ENCODE results near the gene CEP83. TPM values are rescaled to one million over a fixed set of nuclear protein-coding genes. Genes with fewer than 3 reads are reported as not detected.

The CEP83 gene
- total RNA-seq, 2 donors from 2014 or later = 6.8 to 26.5 TPM

DNA sequence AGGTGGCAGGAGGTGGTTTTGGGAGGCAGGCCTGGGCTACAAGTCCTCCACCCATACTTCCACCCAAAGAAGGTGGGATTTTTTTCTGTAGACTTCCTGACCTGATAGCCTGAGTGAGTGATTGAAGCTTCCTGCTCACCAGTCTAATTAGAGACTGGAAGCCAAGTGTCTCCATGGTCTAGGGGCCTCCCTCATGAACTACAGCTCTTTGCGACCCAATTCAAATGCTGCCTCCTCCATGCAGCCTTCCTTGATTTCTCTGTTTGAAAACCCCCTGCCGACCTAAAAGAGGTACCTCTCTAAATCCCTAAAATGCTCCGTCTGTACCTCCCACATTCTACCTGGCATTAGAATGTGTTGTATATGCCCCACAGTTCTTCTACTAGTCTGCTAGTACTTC, 186.4 kb downstream of the CEP83 start:
- no peak for DNase-seq (ENCODE audit: low spot score)
- Histone ChIP-seq H3K36me3 (no peaks in the 10 kb centered on the region), H3K27me3 (replicated peaks; ENCODE audit: insufficient read depth) (no peaks in the 10 kb centered on the region), H3K9me3 (no peaks in the 10 kb centered on the region), H3K27ac (no peak overlapping the region), H3K4me3 (no peak overlapping the region), H3K4me1 (replicated peaks) (no peaks in the 10 kb centered on the region)
- intact Hi-C loops (cut with DNase I) = no loop called here
- 92% methylated on average over 3 of the region's 3 CpGs for WGBS
- no peak for TF ChIP-seq POLR2A (IDR thresholded peaks at IDR 0.05)
- TF ChIP-seq POLR2AphosphoS5 (IDR thresholded peaks at IDR 0.05) = no peak
- TF ChIP-seq, protein P1, sequence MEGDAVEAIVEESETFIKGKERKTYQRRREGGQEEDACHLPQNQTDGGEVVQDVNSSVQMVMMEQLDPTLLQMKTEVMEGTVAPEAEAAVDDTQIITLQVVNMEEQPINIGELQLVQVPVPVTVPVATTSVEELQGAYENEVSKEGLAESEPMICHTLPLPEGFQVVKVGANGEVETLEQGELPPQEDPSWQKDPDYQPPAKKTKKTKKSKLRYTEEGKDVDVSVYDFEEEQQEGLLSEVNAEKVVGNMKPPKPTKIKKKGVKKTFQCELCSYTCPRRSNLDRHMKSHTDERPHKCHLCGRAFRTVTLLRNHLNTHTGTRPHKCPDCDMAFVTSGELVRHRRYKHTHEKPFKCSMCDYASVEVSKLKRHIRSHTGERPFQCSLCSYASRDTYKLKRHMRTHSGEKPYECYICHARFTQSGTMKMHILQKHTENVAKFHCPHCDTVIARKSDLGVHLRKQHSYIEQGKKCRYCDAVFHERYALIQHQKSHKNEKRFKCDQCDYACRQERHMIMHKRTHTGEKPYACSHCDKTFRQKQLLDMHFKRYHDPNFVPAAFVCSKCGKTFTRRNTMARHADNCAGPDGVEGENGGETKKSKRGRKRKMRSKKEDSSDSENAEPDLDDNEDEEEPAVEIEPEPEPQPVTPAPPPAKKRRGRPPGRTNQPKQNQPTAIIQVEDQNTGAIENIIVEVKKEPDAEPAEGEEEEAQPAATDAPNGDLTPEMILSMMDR (IDR thresholded peaks at IDR 0.05) = no peak

- no peak for DNase-seq (ENCODE audit: low spot score)
- TF ChIP-seq POLR2AphosphoS5 (IDR thresholded peaks at IDR 0.05) (no peak), POLR2A (IDR thresholded peaks at IDR 0.05) (no peak)
- TF ChIP-seq, protein P1 (IDR thresholded peaks at IDR 0.05) = no peak
- H3K9me3 ChIP-seq = no peaks in the 10 kb centered on the region
- 96% methylated on average over 5 of the region's 5 CpGs for WGBS
- H3K4me3 ChIP-seq = no peak overlapping the region
- H3K36me3 ChIP-seq = no peaks in the 10 kb centered on the region
- no peaks in the 10 kb centered on the region for H3K4me1 ChIP-seq (replicated peaks)
- no peaks in the 10 kb centered on the region for H3K27me3 ChIP-seq (replicated peaks; ENCODE audit: insufficient read depth)
- H3K27ac ChIP-seq = no peak overlapping the region
- intact Hi-C loops (cut with DNase I) = no loop called here
Measured at GRCh38 chr12:94272280-94272679, 187.4 kb downstream of the CEP83 start.

DNA sequence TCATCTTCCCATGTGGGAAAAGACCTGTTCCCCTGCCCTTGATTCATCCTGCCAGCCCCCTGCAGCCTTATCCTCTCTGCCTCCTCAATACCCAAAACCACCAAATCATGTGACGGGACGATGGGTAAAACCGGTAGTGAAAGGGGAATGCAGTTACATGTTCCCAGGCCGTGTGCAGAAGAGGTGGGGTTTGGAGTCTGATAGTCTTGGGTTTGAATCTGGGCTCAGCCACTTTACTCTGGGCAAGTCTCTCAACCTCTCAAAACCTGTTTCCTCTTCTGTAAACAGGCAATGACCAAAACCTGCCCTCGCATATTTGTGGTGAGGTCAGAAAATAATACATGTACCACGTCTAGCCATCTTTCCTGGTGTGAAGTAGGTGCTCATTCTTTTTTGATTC, 188.3 kb downstream of the CEP83 start:
- Histone ChIP-seq H3K27me3 (replicated peaks; ENCODE audit: insufficient read depth) (no peaks in the 10 kb centered on the region), H3K27ac (no peak overlapping the region), H3K36me3 (no peaks in the 10 kb centered on the region), H3K9me3 (no peaks in the 10 kb centered on the region), H3K4me1 (replicated peaks) (no peaks in the 10 kb centered on the region), H3K4me3 (no peak overlapping the region)
- intact Hi-C loops (cut with DNase I) = no loop called here
- no peak for TF ChIP-seq POLR2A (IDR thresholded peaks at IDR 0.05)
- TF ChIP-seq POLR2AphosphoS5 (IDR thresholded peaks at IDR 0.05) = no peak
- TF ChIP-seq, protein P1 (IDR thresholded peaks at IDR 0.05) = no peak
- no peak for DNase-seq (ENCODE audit: low spot score)
- WGBS = 81% methylated on average over 6 of the region's 6 CpGs

- TF ChIP-seq, protein P1 (IDR thresholded peaks at IDR 0.05) = no peak
- no peak for TF ChIP-seq POLR2AphosphoS5 (IDR thresholded peaks at IDR 0.05)
- TF ChIP-seq POLR2A (IDR thresholded peaks at IDR 0.05) = no peak
- intact Hi-C loops (cut with DNase I) = no loop called here
- no peaks in the 10 kb centered on the region for H3K4me1 ChIP-seq (replicated peaks)
- H3K27ac ChIP-seq = no peak overlapping the region
- no peak for DNase-seq (ENCODE audit: low spot score)
- WGBS = 76% methylated on average over 4 of the region's 4 CpGs
- no peaks in the 10 kb centered on the region for H3K27me3 ChIP-seq (replicated peaks; ENCODE audit: insufficient read depth)
- H3K9me3 ChIP-seq = no peaks in the 10 kb centered on the region
- no peak overlapping the region for H3K4me3 ChIP-seq
- H3K36me3 ChIP-seq = no peaks in the 10 kb centered on the region
Measured at GRCh38 chr12:94269316-94269999, 190.2 kb downstream of the CEP83 start.

DNA sequence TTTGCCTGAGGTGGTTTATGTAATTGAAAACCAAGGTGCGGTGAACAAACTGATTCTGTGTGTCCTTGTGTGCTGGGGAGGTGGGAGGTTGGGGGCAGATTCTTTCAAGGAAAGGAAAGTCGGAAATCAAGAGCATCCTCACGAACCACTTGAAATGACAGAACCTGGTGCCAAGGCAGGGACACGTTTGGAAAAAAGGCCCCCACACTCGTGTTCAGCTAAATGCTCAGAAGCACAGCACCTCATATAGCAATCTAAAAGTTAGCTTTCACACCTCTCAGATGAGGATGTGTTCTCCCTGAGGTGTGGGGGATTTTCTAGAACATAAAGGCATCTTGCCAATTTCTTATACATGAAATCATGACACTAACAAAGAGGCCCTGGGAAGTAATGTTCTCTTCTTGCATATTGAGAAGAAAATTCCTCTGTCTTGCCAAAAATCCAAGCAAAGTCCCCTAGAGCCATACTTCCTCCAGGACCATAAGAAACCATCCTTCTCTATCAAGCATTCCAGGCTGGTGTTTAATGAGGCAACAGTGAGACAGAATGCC, 191.7 kb downstream of the CEP83 start:
- intact Hi-C loops (cut with DNase I) = no loop called here
- no peaks in the 10 kb centered on the region for H3K4me1 ChIP-seq (replicated peaks)
- H3K4me3 ChIP-seq = no peak overlapping the region
- H3K9me3 ChIP-seq = no peaks in the 10 kb centered on the region
- H3K27ac ChIP-seq = peak overlapping the region; percentile 16 to 39
- no peaks in the 10 kb centered on the region for H3K27me3 ChIP-seq (replicated peaks; ENCODE audit: insufficient read depth)
- H3K36me3 ChIP-seq = no peaks in the 10 kb centered on the region
- no peak for DNase-seq (ENCODE audit: low spot score)
- no peak for TF ChIP-seq POLR2A (IDR thresholded peaks at IDR 0.05)
- TF ChIP-seq, protein P1 (IDR thresholded peaks at IDR 0.05) = no peak
- no peak for TF ChIP-seq POLR2AphosphoS5 (IDR thresholded peaks at IDR 0.05)
- WGBS = 91% methylated on average over 5 of the region's 5 CpGs

Data from prostate gland (tissue), 2 donors.